Panc1 (cell line): ENCODE results near the gene SIKE1.
"Not testable (repeated sequence)": the region's sequence is repeated elsewhere in the genome, so short reads cannot be mapped to it uniquely, and the experiment has no call there.

Experiments
- CTCF ChIP-seq: fragments of 450-650 bp; IDR thresholded peaks from 2 replicates; pipeline ENCODE4 v1.5.1; 2017; ENCODE audit warnings: mild to moderate bottlenecking
- POLR2AphosphoS5 ChIP-seq: IDR thresholded peaks from 2 replicates; pipeline ENCODE4 v1.6.1; 2012; ENCODE audit warnings: mild to moderate bottlenecking, low read depth, low read length, moderate library complexity
- REST ChIP-seq, 2 experiments: IDR thresholded peaks; 2 replicates each; pipeline ENCODE4 v1.6.1; 2011 to 2012; ENCODE audit warnings: low read depth in 2 of 2, control low read depth in 1 of 2, low read length in 1 of 2, mild to moderate bottlenecking in 1 of 2, moderate library complexity in 1 of 2; ENCODE audit not compliant: insufficient read depth in 1 of 2

- not testable (repeated sequence) for TF ChIP-seq CTCF; POLR2AphosphoS5; REST (IDR thresholded peaks at IDR 0.05; ENCODE audit: insufficient read depth in 1 of 2, low read depth in 2 of 2, low read length in 1 of 2)
Observed at GRCh38 chr1:114790581-114790980, 10.1 kb upstream of the SIKE1 start.
